SH-SY5Y (cell line): Measurements from ENCODE around the gene HOXA11.

ENCODE experiments used
- GATA2 ChIP-seq: IDR thresholded peaks from 2 replicates; pipeline ENCODE4 v1.6.1; 2011; ENCODE audit warnings: mild to moderate bottlenecking, low read depth, low read length
- GATA3 ChIP-seq: IDR thresholded peaks from 2 replicates; pipeline ENCODE4 v1.6.1; 2011; ENCODE audit warnings: low read depth, mild to moderate bottlenecking, low read length, moderate library complexity

GRCh38 chr7:27172315-27172774 is 12.7 kb downstream of the HOXA11 start:
- TF ChIP-seq GATA2 (no peak), GATA3 (no peak)
